ENCODE results near the gene PTTG1IP2. TPM values are rescaled to one million over a fixed set of nuclear protein-coding genes. Genes with fewer than 3 reads are reported as not detected.
A peak's percentile ranks its signal among the peaks of the same experiment; 100 is the strongest.

The PTTG1IP2 gene
- polyA plus RNA-seq, 1 experiment: not detected

- no peaks in the 10 kb centered on the region for H3K9me3 ChIP-seq (ENCODE audit: control insufficient read depth, insufficient read depth, low read length)
- no peak overlapping the region for H3K27ac ChIP-seq (ENCODE audit: low read depth, low read length)
- TF ChIP-seq CTCF (IDR thresholded peaks at IDR 0.05; ENCODE audit: low read depth, low read length): no peak
- H3K4me3 ChIP-seq (ENCODE audit: low read depth, low read length): no peak overlapping the region
- H3K27me3 ChIP-seq (ENCODE audit: control insufficient read depth, insufficient read depth, low read length): no peaks in the 10 kb centered on the region
- no peak for DNase-seq (ENCODE audit: low read depth, low spot score)
- ChIA-PET POLR2A (no interaction called here), CTCF (interaction anchor here (1.1 to 1.3 kb wide), 2 partner anchors 11 to 116 kb away, joined by 3 read pairs; no protein-coding TSS in a partner anchor)
Measured at GRCh38 chr7:90512821-90513254, 43.4 kb downstream of the PTTG1IP2 start.

- no peak for TF ChIP-seq CTCF (IDR thresholded peaks at IDR 0.05; ENCODE audit: low read depth, low read length)
- H3K4me3 ChIP-seq (ENCODE audit: low read depth, low read length): no peak overlapping the region
- no peaks in the 10 kb centered on the region for H3K27me3 ChIP-seq (ENCODE audit: control insufficient read depth, insufficient read depth, low read length)
- no peak for DNase-seq (ENCODE audit: low read depth, low spot score)
- POLR2A ChIA-PET: no interaction called here
- H3K9me3 ChIP-seq (ENCODE audit: control insufficient read depth, insufficient read depth, low read length): no peaks in the 10 kb centered on the region
- CTCF ChIA-PET: no interaction called here
- no peak overlapping the region for H3K27ac ChIP-seq (ENCODE audit: low read depth, low read length)
Measured at GRCh38 chr7:90516257-90516656, 46.8 kb downstream of the PTTG1IP2 start.

- H3K9me3 ChIP-seq (ENCODE audit: control insufficient read depth, insufficient read depth, low read length): no peaks in the 10 kb centered on the region
- no peak overlapping the region for H3K4me3 ChIP-seq (ENCODE audit: low read depth, low read length)
- POLR2A ChIA-PET: no interaction called here
- no peak overlapping the region for H3K27ac ChIP-seq (ENCODE audit: low read depth, low read length)
- no peak for DNase-seq (ENCODE audit: low read depth, low spot score)
- TF ChIP-seq CTCF (IDR thresholded peaks at IDR 0.05; ENCODE audit: low read depth, low read length): no peak
- CTCF ChIA-PET: interaction anchor here (1.5 kb wide), 1 partner anchor 173 kb away, joined by 3 read pairs; no protein-coding TSS in a partner anchor
- no peaks in the 10 kb centered on the region for H3K27me3 ChIP-seq (ENCODE audit: control insufficient read depth, insufficient read depth, low read length)
Measured at GRCh38 chr7:90518630-90519029, 49.2 kb downstream of the PTTG1IP2 start.

- H3K4me3 ChIP-seq (ENCODE audit: low read depth, low read length): no peak overlapping the region
- TF ChIP-seq CTCF (IDR thresholded peaks at IDR 0.05; ENCODE audit: low read depth, low read length): peak; percentile 43
- CTCF ChIA-PET: interaction anchor here (0.9 to 1.5 kb wide), 3 partner anchors 9 to 175 kb away, joined by 3 to 6 read pairs (median 5); no protein-coding TSS in a partner anchor
- no peaks in the 10 kb centered on the region for H3K9me3 ChIP-seq (ENCODE audit: control insufficient read depth, insufficient read depth, low read length)
- H3K27me3 ChIP-seq (ENCODE audit: control insufficient read depth, insufficient read depth, low read length): no peaks in the 10 kb centered on the region
- no peak for DNase-seq (ENCODE audit: low read depth, low spot score)
- POLR2A ChIA-PET: no interaction called here
- H3K27ac ChIP-seq (ENCODE audit: low read depth, low read length): no peak overlapping the region
Measured at GRCh38 chr7:90520484-90520883, 51.0 kb downstream of the PTTG1IP2 start.

GRCh38 chr7:90530263-90530662 is 60.8 kb downstream of the PTTG1IP2 start:
- no peak overlapping the region for H3K27ac ChIP-seq (ENCODE audit: low read depth, low read length)
- no peaks in the 10 kb centered on the region for H3K27me3 ChIP-seq (ENCODE audit: control insufficient read depth, insufficient read depth, low read length)
- H3K4me3 ChIP-seq (ENCODE audit: low read depth, low read length): no peak overlapping the region
- no peaks in the 10 kb centered on the region for H3K9me3 ChIP-seq (ENCODE audit: control insufficient read depth, insufficient read depth, low read length)
- ChIA-PET CTCF (interaction anchor here (0.8 kb wide), 1 partner anchor 75 kb away, joined by 3 read pairs; no protein-coding TSS in a partner anchor), POLR2A (no interaction called here)
- TF ChIP-seq CTCF (IDR thresholded peaks at IDR 0.05; ENCODE audit: low read depth, low read length): no peak
- no peak for DNase-seq (ENCODE audit: low read depth, low spot score)

All from AG04450 (cell line).